GM18951 (cell line): ENCODE measurements around the gene SLC29A4.

Source experiments
- POLR2A ChIP-seq: IDR thresholded peaks from 4 replicates; pipeline ENCODE4 v1.6.1; 2011; ENCODE audit warnings: mild to moderate bottlenecking; ENCODE audit not compliant: insufficient read length, insufficient read depth; ENCODE audit errors: extremely low read depth
- in situ Hi-C: fragments of 300-500 bp; cut with MboI; formaldehyde crosslinking; loops from one replicate; pipeline ENCODE4 v1.12.0; 2022; ENCODE audit warnings: low sequenced_read_pairs, mixed read lengths, inconsistent platforms; ENCODE audit not compliant: unreplicated experiment

SLC29A4 gene

GRCh38 chr7:5342631-5343030 is 59.9 kb downstream of the SLC29A4 start:
- in situ Hi-C loops, result no loop called here
- no peak for TF ChIP-seq POLR2A

GRCh38 chr7:5343884-5344283 is 61.1 kb downstream of the SLC29A4 start:
- TF ChIP-seq POLR2A, result no peak
- in situ Hi-C loops, result no loop called here

DNA sequence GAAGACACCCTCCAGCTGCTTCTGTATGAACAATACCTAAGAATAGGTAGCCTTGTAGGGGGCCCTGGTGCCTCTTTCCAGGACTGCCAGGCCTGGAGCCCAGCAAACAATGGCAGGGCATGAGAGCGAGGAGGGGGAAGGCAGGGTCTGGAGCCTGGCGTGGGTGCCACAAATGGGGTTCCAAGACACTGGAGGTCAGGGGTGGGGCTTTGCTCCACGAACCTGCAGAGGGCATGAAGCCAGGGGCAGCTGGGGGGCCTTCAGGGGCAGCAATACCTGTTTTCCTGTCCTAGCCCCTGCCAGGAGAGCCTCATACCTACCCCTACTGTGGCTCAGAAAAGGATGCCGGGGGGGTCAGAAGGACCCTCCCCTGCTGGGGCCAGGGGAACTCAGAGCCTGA is 61.6 kb downstream of the SLC29A4 start:
- in situ Hi-C loops, result no loop called here
- no peak for TF ChIP-seq POLR2A

DNA sequence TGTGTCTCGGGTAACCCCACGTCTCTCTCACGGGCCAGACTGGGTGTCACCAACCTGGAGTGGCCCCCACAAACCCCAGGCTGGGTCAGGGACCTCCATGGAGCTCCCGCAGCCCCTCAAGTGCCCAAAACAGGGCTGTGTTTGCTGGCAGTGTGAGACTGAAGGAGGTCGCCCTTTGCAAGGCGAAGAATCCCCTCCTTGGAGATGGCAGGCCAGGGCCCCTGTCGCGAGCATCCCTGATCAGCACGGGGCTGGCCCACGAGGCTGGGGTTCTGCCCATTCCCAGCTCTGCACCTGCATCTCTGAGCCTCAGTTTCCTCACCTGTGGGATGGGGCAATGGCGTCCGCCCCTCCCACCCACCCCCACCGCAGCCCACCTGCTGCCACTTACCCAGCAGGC is 62.4 kb downstream of the SLC29A4 start:
- in situ Hi-C loops, result no loop called here
- TF ChIP-seq POLR2A, result no peak

- in situ Hi-C loops, result no loop called here
- no peak for TF ChIP-seq POLR2A
These were observed 62.9 kb downstream of the SLC29A4 start for GRCh38 chr7:5345671-5346070.

DNA sequence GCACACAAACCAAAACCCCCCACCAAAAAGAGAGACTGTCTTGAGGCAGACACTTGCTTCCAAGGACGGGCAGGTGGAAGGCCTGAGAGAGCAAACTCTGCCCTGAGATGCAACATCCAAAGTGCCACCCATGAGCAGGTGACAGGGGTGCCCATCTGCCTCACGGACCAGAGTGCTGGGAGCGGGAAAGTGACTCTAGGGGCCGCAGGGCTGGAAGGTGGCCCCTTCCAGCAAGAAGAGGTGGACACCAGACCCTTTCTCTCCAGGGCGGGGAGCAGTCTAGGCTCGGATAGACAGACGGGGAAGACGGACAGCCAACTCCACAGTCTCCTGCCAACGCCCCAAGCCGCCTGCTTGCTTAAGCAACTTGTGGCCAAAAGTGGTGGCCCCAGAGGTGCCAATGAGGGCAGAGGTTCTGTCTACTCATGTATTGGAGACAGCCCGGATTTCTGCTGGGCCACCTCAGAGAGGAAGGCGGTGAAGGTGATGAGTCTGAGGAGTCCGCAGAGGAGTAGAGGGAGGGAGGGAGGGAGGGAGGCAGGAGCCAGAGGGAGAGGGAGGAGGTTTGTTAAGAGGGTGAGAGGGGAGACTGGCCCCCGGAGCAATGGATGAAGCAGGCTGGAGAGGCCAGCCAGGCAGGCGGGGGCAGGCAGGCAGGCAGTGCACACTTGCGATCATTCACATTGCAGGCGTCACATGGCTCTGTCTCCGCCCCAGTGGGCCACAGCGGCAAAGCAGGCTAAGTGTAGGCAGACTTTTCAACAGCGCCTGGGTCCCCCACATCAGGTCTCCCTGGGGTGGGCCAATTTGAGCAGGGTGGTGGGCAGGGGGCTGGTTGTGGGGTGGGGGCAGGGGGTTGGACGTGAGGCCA is 65.6 kb downstream of the SLC29A4 start:
- in situ Hi-C loops, result no loop called here
- TF ChIP-seq POLR2A, result no peak

- no peak for TF ChIP-seq POLR2A
- in situ Hi-C loops, result no loop called here
These were observed 66.2 kb downstream of the SLC29A4 start for GRCh38 chr7:5349005-5349380.

- no peak for TF ChIP-seq POLR2A
- in situ Hi-C loops, result no loop called here
These were observed 66.9 kb downstream of the SLC29A4 start for GRCh38 chr7:5349437-5350173.

GRCh38 chr7:5350174-5350463 is 67.4 kb downstream of the SLC29A4 start:
- TF ChIP-seq POLR2A, result no peak

GRCh38 chr7:5350600-5351385 is 68.0 kb downstream of the SLC29A4 start:
- in situ Hi-C loops, result no loop called here
- no peak for TF ChIP-seq POLR2A

More at GRCh38 chr7:5350174-5350463, 67.4 kb downstream of the SLC29A4 start:
- in situ Hi-C loops, result no loop called here

- TF ChIP-seq POLR2A, result no peak
- in situ Hi-C loops, result no loop called here
These were observed 68.9 kb downstream of the SLC29A4 start for GRCh38 chr7:5351507-5352265.

DNA sequence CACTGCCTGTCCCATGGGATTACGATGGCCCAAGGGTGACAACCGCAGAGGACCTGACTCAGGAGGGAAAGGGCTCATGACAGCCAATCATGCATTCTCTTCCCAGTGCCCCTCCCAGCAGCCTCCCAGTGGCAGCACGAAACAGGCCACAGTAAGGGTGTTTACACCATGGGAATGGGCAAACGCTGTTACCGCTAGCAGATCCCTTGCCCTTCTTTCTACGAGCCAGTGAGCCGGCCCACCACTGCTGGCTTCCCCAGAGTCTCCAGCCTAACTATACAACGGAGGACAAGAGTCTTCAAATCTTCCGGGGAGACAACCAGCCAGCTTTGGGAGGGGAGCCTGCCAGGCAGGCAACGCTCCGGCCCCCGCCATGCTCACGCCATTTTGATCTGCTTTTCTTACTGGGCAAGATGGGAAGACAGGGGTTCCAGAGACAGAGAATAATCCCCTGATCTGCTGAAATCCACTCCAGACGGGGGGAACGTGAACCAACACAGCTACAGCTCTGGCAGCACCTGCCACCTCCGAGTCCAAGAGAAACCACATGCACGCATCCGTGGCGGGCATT is 69.8 kb downstream of the SLC29A4 start:
- in situ Hi-C loops, result no loop called here
- no peak for TF ChIP-seq POLR2A

GRCh38 chr7:5354460-5355232 is 71.9 kb downstream of the SLC29A4 start:
- TF ChIP-seq POLR2A, result no peak
- in situ Hi-C loops, result no loop called here
